SK-N-SH treated with all-trans-retinoic acid at 6 μM for 48 hours (cell line): ENCODE results near the gene NFIA.
A peak's percentile ranks its signal among the peaks of the same experiment; 100 is the strongest.

Experiments
- ATAC-seq: fragments of 200-7000 bp; cut with Tn5 transposase; 3 replicates; pipeline ENCODE4 v1.9.1; 2020; ENCODE audit warnings: mild to moderate bottlenecking, moderate library complexity
- ARNTL ChIP-seq: fragments of 450-650 bp; formaldehyde crosslinking; IDR thresholded peaks from 2 replicates; pipeline ENCODE4 v1.5.0; 2020; ENCODE audit warnings: low read depth, mild to moderate bottlenecking, moderate library complexity, borderline replicate concordance
- BACH2 ChIP-seq: fragments of 250-450 bp; sonication (Bioruptor Pico); IDR thresholded peaks from 2 replicates; pipeline ENCODE4 v1.9.0; 2021; ENCODE audit warnings: mild to moderate bottlenecking, borderline replicate concordance
- CSDC2 ChIP-seq: fragments of 250-450 bp; sonication (Bioruptor Pico); IDR thresholded peaks from 2 replicates; pipeline ENCODE4 v1.5.0; 2020; ENCODE audit warnings: mild to moderate bottlenecking, moderate library complexity
- ESRRG ChIP-seq: fragments of 250-450 bp; sonication (Bioruptor Pico); IDR thresholded peaks from 2 replicates; pipeline ENCODE4 v1.6.1; 2021; ENCODE audit warnings: mild to moderate bottlenecking
- GLIS3 ChIP-seq: fragments of 250-450 bp; sonication (Bioruptor Pico); IDR thresholded peaks from 2 replicates; pipeline ENCODE4 v1.5.0; 2020; ENCODE audit warnings: mild to moderate bottlenecking, moderate library complexity
- ISL1 ChIP-seq: fragments of 250-450 bp; sonication (Bioruptor Pico); IDR thresholded peaks from 2 replicates; pipeline ENCODE4 v2.1.2; 2022; ENCODE audit warnings: mild to moderate bottlenecking, moderate library complexity
- OSR1 ChIP-seq: fragments of 250-450 bp; sonication (Bioruptor Pico); IDR thresholded peaks from 2 replicates; pipeline ENCODE4 v1.8.0; 2022; ENCODE audit warnings: moderate library complexity, mild to moderate bottlenecking, inconsistent platforms
- PPARA ChIP-seq: fragments of 250-450 bp; sonication (Bioruptor Pico); IDR thresholded peaks from 2 replicates; pipeline ENCODE4 v1.5.0; 2020; ENCODE audit warnings: mild to moderate bottlenecking, borderline replicate concordance
- RARB ChIP-seq: fragments of 250-450 bp; sonication (Bioruptor Pico); IDR thresholded peaks from 2 replicates; pipeline ENCODE4 v1.8.0; 2021; ENCODE audit warnings: mild to moderate bottlenecking, moderate library complexity
- SNAI2 ChIP-seq: fragments of 250-450 bp; sonication (Bioruptor Pico); IDR thresholded peaks from 2 replicates; pipeline ENCODE4 v1.5.0; 2020; ENCODE audit warnings: mild to moderate bottlenecking, moderate library complexity
- TCF4 ChIP-seq: fragments of 250-450 bp; sonication (Bioruptor Pico); IDR thresholded peaks from 2 replicates; pipeline ENCODE4 v1.8.0; 2021; ENCODE audit warnings: mild to moderate bottlenecking, moderate library complexity, borderline replicate concordance
- ZC3H10 ChIP-seq: fragments of 250-450 bp; sonication (Bioruptor Pico); IDR thresholded peaks from 2 replicates; pipeline ENCODE4 v1.5.1; 2021; ENCODE audit warnings: mild to moderate bottlenecking, moderate library complexity
- ZFP3 ChIP-seq: fragments of 250-450 bp; sonication (Bioruptor Pico); IDR thresholded peaks from 2 replicates; pipeline ENCODE4 v1.5.0; 2020; ENCODE audit warnings: mild to moderate bottlenecking, moderate library complexity
- ZNF565 ChIP-seq: fragments of 450-650 bp; formaldehyde crosslinking; conservative IDR thresholded peaks from 2 replicates; pipeline ENCODE4 v1.5.0; 2020; ENCODE audit warnings: low read depth, mild to moderate bottlenecking, moderate library complexity
- ZNF70 ChIP-seq: fragments of 450-650 bp; formaldehyde crosslinking; IDR thresholded peaks from 2 replicates; pipeline ENCODE4 v1.5.0; 2020; ENCODE audit warnings: mild to moderate bottlenecking, moderate library complexity
- ZNF8 ChIP-seq: fragments of 450-650 bp; formaldehyde crosslinking; IDR thresholded peaks from 2 replicates; pipeline ENCODE4 v1.5.0; 2020; ENCODE audit warnings: mild to moderate bottlenecking, moderate library complexity
- TF ChIP-seq, protein P1 (sequence below): fragments of 250-450 bp; sonication (Bioruptor Pico); IDR thresholded peaks from 2 replicates; pipeline ENCODE4 v1.8.0; 2020; ENCODE audit warnings: mild to moderate bottlenecking, moderate library complexity, borderline replicate concordance
- TF ChIP-seq, protein P2 (sequence below): fragments of 250-450 bp; sonication (Bioruptor Pico); IDR thresholded peaks from 2 replicates; pipeline ENCODE4 v1.8.0; 2021; ENCODE audit warnings: low read depth, mild to moderate bottlenecking, moderate library complexity, borderline replicate concordance
- TF ChIP-seq, protein P3 (sequence below): fragments of 250-450 bp; sonication (Bioruptor Pico); IDR thresholded peaks from 2 replicates; pipeline ENCODE4 v1.5.0; 2020; ENCODE audit warnings: mild to moderate bottlenecking, moderate library complexity
- TF ChIP-seq, protein P4 (sequence below): fragments of 250-450 bp; sonication (Bioruptor Pico); IDR thresholded peaks from 2 replicates; pipeline ENCODE4 v1.5.1; 2020; ENCODE audit warnings: low read depth, mild to moderate bottlenecking, moderate library complexity
- TF ChIP-seq, protein P5 (sequence below): fragments of 250-450 bp; sonication (Bioruptor Pico); IDR thresholded peaks from 2 replicates; pipeline ENCODE4 v1.5.1; 2021; ENCODE audit warnings: mild to moderate bottlenecking, moderate library complexity

NFIA gene

DNA sequence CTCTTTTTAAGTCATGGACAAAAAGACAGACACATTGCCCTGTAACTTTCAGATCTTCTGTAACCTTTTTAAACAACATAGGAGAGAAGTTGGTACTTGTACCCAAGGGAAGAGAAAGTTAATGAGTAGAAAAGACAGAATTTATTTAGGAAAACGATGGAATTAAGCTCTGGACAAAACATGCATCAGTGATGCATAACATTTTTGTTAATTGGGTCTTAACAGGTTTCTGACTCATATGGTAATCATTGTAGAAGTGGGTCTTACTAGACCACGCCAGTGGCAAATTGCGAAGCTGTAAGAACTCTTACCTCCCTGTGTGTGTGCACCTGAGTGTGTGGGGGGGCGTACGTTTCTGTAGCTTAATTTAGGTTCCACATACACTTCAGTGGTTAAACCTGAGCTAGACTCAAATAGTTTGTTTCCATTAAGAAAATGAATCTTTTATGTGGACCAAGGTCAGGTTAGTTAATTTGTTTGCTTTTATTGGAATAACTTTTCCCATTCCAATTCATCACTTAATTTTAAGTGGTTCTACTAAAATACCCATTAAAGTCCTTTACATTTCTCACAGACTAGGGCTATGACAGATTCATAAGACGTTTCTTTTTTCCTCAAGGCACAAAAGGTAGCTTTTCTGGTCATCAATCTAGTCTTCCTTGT is 48.1 kb downstream of the NFIA start:
- no peak for ATAC-seq
- TF ChIP-seq SNAI2 (CRISPR knock-in tag) (no peak), ZNF565 (CRISPR knock-in tag) (no peak), CSDC2 (CRISPR knock-in tag) (no peak), OSR1 (no peak), PPARA (CRISPR knock-in tag) (no peak), ZNF8 (CRISPR knock-in tag) (no peak), ZNF70 (CRISPR knock-in tag) (no peak), ZC3H10 (CRISPR knock-in tag) (no peak), BACH2 (no peak), ZFP3 (CRISPR knock-in tag) (no peak), RARB (CRISPR knock-in tag) (no peak), ARNTL (CRISPR knock-in tag) (no peak), GLIS3 (CRISPR knock-in tag) (no peak)
- TF ChIP-seq, protein P1, sequence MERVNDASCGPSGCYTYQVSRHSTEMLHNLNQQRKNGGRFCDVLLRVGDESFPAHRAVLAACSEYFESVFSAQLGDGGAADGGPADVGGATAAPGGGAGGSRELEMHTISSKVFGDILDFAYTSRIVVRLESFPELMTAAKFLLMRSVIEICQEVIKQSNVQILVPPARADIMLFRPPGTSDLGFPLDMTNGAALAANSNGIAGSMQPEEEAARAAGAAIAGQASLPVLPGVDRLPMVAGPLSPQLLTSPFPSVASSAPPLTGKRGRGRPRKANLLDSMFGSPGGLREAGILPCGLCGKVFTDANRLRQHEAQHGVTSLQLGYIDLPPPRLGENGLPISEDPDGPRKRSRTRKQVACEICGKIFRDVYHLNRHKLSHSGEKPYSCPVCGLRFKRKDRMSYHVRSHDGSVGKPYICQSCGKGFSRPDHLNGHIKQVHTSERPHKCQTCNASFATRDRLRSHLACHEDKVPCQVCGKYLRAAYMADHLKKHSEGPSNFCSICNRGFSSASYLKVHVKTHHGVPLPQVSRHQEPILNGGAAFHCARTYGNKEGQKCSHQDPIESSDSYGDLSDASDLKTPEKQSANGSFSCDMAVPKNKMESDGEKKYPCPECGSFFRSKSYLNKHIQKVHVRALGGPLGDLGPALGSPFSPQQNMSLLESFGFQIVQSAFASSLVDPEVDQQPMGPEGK (CRISPR knock-in tag): no peak
- TF ChIP-seq, protein P2, sequence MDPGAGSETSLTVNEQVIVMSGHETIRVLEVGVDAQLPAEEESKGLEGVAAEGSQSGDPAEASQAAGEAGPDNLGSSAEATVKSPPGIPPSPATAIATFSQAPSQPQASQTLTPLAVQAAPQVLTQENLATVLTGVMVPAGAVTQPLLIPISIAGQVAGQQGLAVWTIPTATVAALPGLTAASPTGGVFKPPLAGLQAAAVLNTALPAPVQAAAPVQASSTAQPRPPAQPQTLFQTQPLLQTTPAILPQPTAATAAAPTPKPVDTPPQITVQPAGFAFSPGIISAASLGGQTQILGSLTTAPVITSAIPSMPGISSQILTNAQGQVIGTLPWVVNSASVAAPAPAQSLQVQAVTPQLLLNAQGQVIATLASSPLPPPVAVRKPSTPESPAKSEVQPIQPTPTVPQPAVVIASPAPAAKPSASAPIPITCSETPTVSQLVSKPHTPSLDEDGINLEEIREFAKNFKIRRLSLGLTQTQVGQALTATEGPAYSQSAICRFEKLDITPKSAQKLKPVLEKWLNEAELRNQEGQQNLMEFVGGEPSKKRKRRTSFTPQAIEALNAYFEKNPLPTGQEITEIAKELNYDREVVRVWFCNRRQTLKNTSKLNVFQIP (CRISPR knock-in tag): no peak
- TF ChIP-seq, protein P3, sequence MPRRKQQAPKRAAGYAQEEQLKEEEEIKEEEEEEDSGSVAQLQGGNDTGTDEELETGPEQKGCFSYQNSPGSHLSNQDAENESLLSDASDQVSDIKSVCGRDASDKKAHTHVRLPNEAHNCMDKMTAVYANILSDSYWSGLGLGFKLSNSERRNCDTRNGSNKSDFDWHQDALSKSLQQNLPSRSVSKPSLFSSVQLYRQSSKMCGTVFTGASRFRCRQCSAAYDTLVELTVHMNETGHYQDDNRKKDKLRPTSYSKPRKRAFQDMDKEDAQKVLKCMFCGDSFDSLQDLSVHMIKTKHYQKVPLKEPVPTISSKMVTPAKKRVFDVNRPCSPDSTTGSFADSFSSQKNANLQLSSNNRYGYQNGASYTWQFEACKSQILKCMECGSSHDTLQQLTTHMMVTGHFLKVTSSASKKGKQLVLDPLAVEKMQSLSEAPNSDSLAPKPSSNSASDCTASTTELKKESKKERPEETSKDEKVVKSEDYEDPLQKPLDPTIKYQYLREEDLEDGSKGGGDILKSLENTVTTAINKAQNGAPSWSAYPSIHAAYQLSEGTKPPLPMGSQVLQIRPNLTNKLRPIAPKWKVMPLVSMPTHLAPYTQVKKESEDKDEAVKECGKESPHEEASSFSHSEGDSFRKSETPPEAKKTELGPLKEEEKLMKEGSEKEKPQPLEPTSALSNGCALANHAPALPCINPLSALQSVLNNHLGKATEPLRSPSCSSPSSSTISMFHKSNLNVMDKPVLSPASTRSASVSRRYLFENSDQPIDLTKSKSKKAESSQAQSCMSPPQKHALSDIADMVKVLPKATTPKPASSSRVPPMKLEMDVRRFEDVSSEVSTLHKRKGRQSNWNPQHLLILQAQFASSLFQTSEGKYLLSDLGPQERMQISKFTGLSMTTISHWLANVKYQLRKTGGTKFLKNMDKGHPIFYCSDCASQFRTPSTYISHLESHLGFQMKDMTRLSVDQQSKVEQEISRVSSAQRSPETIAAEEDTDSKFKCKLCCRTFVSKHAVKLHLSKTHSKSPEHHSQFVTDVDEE (CRISPR knock-in tag): no peak
- TF ChIP-seq, protein P4, sequence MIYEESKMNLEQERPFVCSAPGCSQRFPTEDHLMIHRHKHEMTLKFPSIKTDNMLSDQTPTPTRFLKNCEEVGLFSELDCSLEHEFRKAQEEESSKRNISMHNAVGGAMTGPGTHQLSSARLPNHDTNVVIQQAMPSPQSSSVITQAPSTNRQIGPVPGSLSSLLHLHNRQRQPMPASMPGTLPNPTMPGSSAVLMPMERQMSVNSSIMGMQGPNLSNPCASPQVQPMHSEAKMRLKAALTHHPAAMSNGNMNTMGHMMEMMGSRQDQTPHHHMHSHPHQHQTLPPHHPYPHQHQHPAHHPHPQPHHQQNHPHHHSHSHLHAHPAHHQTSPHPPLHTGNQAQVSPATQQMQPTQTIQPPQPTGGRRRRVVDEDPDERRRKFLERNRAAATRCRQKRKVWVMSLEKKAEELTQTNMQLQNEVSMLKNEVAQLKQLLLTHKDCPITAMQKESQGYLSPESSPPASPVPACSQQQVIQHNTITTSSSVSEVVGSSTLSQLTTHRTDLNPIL (CRISPR knock-in tag): no peak
- TF ChIP-seq, protein P5, sequence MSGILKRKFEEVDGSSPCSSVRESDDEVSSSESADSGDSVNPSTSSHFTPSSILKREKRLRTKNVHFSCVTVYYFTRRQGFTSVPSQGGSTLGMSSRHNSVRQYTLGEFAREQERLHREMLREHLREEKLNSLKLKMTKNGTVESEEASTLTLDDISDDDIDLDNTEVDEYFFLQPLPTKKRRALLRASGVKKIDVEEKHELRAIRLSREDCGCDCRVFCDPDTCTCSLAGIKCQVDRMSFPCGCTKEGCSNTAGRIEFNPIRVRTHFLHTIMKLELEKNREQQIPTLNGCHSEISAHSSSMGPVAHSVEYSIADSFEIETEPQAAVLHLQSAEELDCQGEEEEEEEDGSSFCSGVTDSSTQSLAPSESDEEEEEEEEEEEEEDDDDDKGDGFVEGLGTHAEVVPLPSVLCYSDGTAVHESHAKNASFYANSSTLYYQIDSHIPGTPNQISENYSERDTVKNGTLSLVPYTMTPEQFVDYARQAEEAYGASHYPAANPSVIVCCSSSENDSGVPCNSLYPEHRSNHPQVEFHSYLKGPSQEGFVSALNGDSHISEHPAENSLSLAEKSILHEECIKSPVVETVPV (CRISPR knock-in tag): no peak

DNA sequence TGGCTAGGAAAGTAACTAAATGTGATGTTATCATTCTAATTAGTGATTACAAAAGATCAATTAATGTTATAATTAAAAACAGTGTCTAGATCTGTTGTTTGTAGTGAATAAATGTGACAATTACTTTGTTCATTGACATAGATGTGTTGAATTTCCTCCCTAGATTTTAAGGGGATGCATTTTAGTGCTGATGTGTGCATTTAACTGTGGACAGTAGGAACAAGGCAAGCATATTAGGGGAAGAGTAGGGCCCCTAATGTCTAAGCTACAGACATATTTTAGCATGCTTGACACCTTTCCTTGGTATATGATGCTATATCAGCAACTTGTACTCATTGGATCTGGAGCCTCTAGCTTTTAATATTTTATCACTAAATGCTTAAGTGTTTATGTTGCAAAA is 48.9 kb downstream of the NFIA start:
- peak; percentile 32 for ATAC-seq
- TF ChIP-seq, protein P2 (CRISPR knock-in tag): no peak
- TF ChIP-seq, protein P1 (CRISPR knock-in tag): no peak
- TF ChIP-seq TCF4: no peak
- TF ChIP-seq ZFP3 (CRISPR knock-in tag): no peak
- no peak for TF ChIP-seq ISL1 (CRISPR knock-in tag)
- TF ChIP-seq ZNF8 (CRISPR knock-in tag): no peak
- no peak for TF ChIP-seq ESRRG (CRISPR knock-in tag)
- no peak for TF ChIP-seq ARNTL (CRISPR knock-in tag)
- no peak for TF ChIP-seq BACH2
- no peak for TF ChIP-seq OSR1
- TF ChIP-seq, protein P4 (CRISPR knock-in tag): no peak
- TF ChIP-seq, protein P3 (CRISPR knock-in tag): no peak
- no peak for TF ChIP-seq RARB (CRISPR knock-in tag)
